ENCODE measurements around the gene RPS23. TPM values are rescaled to one million over a fixed set of nuclear protein-coding genes. Genes with fewer than 3 reads are reported as not detected.
"Not testable (repeated sequence)": the region's sequence is repeated elsewhere in the genome, so short reads cannot be mapped to it uniquely, and the experiment has no call there.

RPS23 gene
- total RNA-seq, 1 donor from 2014 or later: 2,334 TPM

DNA sequence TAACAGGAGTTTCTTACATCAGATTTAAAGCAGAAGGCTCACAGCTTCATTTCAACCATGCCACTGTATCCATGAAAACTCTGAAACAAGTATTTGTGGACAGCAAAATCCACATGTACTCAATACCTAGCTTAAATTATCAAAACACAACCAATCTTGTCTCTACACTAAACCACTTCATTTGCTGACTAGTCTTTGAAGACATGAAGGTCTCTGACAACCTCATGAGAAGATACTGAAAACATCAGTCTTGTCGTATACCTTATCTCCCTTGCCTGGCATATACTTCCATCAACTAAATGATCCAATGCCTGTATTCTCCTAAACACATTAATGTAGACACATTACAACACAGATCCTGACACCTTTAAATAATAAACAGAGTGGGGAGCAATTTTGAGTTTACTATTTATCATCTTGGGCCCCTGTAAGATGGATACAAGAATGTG, 2.9 kb downstream of the RPS23 start:
- no peak for DNase-seq (ENCODE audit: extremely low spot score in 2 of 2)
- Histone ChIP-seq H3K4me1 (peaks cover 25% of the 10 kb centered on the region), H3K27me3 (no peaks in the 10 kb centered on the region), H3K27ac (no peak overlapping the region), H3K4me3 (no peak overlapping the region), H3K36me3 (peaks cover 0 to 23% of the 10 kb centered on the region in 2 donors), H3K9me3 (no peaks in the 10 kb centered on the region)
- intact Hi-C loops (cut with DNase I): no loop called here
- no peak for TF ChIP-seq POLR2AphosphoS5 (IDR thresholded peaks at IDR 0.05; ENCODE audit: insufficient read depth in 1 of 2, low read depth in 1 of 2)
- no peak for TF ChIP-seq POLR2A (IDR thresholded peaks at IDR 0.05)
- no peak for TF ChIP-seq CTCF (IDR thresholded peaks at IDR 0.05)

GRCh38 chr5:82274343-82275211, 3.6 kb downstream of the RPS23 start:
- no peak for DNase-seq (ENCODE audit: extremely low spot score in 2 of 2)
- Histone ChIP-seq H3K9me3 (no peaks in the 10 kb centered on the region), H3K27ac (no peak overlapping the region), H3K36me3 (peaks cover 0 to 23% of the 10 kb centered on the region in 2 donors), H3K4me1 (peaks cover 25% of the 10 kb centered on the region), H3K27me3 (no peaks in the 10 kb centered on the region), H3K4me3 (no peak overlapping the region)
- TF ChIP-seq POLR2AphosphoS5 (IDR thresholded peaks at IDR 0.05; ENCODE audit: insufficient read depth in 1 of 2, low read depth in 1 of 2): peak in 1 of 2 donors; percentile 43
- TF ChIP-seq CTCF (IDR thresholded peaks at IDR 0.05): no peak
- intact Hi-C loops (cut with DNase I): no loop called here

DNA sequence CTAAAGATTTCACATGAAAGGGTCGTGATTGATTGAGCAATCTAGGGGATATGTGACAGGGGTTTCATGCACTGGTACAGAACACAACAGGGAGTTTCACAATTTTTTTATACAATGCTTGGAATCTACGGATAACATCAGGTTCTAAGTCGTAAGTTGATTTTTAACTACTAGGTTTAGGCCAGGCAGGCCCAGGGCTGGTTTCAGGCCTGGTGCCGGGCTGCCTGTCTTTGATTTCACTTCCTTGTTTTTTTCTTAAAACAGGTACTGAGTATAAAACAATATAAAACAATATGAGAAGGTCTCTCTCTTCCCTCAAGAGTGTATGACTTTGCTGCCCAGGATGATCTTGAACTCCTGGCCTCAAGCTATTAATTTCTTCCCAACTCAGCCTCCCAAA, 4.7 kb downstream of the RPS23 start:
- DNase-seq (ENCODE audit: extremely low spot score in 2 of 2); H3K4me3 ChIP-seq; H3K27me3 ChIP-seq; H3K27ac ChIP-seq; H3K9me3 ChIP-seq; intact Hi-C loops (cut with DNase I): not testable (repeated sequence)
- H3K4me1 ChIP-seq: peaks cover 17% of the 10 kb centered on the region
- peaks cover 0 to 23% of the 10 kb centered on the region in 2 donors for H3K36me3 ChIP-seq

DNA sequence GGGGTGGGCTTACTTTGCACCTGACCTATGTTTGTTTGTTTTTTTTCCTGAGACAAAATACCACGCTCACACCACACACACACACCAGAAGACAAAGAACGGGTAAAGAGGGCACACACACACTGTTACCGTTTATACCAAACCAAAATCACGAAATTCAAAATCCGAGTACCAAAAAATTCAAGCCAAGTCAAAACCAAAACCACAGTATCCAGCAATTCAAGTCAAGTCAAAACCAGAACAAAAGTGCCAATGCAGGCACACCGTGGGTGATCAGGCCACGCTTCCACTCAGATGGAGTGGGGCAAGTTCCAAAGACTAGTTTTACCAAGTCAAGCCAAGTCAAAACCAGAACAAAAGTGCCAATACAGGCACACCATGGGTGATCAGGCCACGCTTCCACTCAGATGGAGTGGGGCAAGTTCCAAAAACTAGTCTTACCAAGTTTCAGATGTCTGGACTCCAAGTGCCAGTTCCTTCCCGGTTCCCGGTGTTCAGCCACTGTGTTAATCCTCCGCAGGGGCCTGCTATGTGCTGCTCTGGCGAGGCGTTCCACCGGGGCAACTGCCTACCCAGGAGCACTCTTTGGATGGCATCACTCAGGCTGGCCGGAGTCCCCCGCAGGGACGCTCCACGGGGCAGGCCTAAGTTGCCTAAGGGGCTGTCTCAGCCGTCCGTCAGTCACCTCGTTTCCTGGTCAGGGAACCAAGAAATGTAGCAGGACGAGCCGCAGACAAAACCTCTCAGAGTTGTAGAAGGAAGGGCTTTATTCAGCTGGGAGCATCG, 5.4 kb downstream of the RPS23 start:
- H3K27ac ChIP-seq; H3K27me3 ChIP-seq; DNase-seq (ENCODE audit: extremely low spot score in 2 of 2); H3K4me3 ChIP-seq; H3K9me3 ChIP-seq; intact Hi-C loops (cut with DNase I): not testable (repeated sequence)
- H3K36me3 ChIP-seq: peaks cover 0 to 23% of the 10 kb centered on the region in 2 donors
- H3K4me1 ChIP-seq: peaks cover 17% of the 10 kb centered on the region

DNA sequence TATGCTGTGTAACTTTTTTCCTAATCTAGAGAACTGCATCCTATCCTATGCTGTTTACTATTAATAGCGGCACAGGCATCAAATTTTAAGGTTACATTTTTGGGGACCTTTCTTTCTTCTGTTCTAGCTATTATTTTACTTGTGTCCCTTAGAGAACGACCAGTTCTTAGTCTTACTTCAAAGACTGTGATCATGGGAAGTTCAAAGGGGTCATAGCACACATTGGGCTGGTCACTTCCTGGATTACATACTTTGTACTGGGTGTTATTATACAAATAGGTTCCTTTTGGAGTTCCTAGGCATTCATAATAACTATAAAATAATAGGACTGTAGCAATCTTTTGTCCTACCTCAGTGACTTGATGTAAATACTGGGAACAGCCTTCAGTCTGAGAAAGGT, 8.8 kb downstream of the RPS23 start:
- DNase-seq (ENCODE audit: extremely low spot score in 2 of 2); H3K4me1 ChIP-seq; H3K27me3 ChIP-seq; intact Hi-C loops (cut with DNase I); H3K4me3 ChIP-seq; H3K36me3 ChIP-seq; H3K27ac ChIP-seq; H3K9me3 ChIP-seq: not testable (repeated sequence)

- H3K9me3 ChIP-seq; H3K27me3 ChIP-seq; H3K4me3 ChIP-seq; H3K36me3 ChIP-seq; H3K4me1 ChIP-seq; H3K27ac ChIP-seq; intact Hi-C loops (cut with DNase I); DNase-seq (ENCODE audit: extremely low spot score in 2 of 2): not testable (repeated sequence)
These were observed 10.7 kb downstream of the RPS23 start for GRCh38 chr5:82267297-82267933.
